ENCODE data around the gene AGAP1. TPM values are rescaled to one million over a fixed set of nuclear protein-coding genes. Genes with fewer than 3 reads are reported as not detected.

Gene AGAP1
- total and polyA plus RNA-seq, 4 donors = 2.0 to 8.5 (median 5.4) TPM

GRCh38 chr2:235955664-235956063, 461.8 kb downstream of the AGAP1 start:
- Histone ChIP-seq H3K9ac (ENCODE audit: low read depth in 1 of 2, low read length in 2 of 2) (no peak overlapping the region), H3K36me3 (ENCODE audit: control insufficient read depth in 4 of 4, insufficient read depth in 3 of 4, low read depth in 1 of 4, low read length in 3 of 4) (no peaks in the 10 kb centered on the region), H3K27me3 (ENCODE audit: control insufficient read depth in 4 of 4, insufficient read depth in 4 of 4, low read length in 3 of 4) (no peaks in the 10 kb centered on the region), H3K4me3 (ENCODE audit: low read depth in 1 of 3, low read length in 3 of 3) (no peak overlapping the region), H3K27ac (ENCODE audit: low read depth in 1 of 2, low read length in 2 of 2) (no peak overlapping the region), H3K9me3 (ENCODE audit: control insufficient read depth in 4 of 4, low read length in 3 of 4) (no peaks in the 10 kb centered on the region), H3K4me1 (ENCODE audit: control insufficient read depth in 4 of 4, insufficient read depth in 4 of 4, low read length in 3 of 4) (no peaks in the 10 kb centered on the region)
- no peak for DNase-seq (ENCODE audit: low spot score)
- TF ChIP-seq FOXA2 (IDR thresholded peaks at IDR 0.05) (no peak), HNF4A (conservative IDR thresholded peaks at IDR 0.05) (no peak), TAF1 (conservative IDR thresholded peaks at IDR 0.05) (no peak), ATF3 (IDR thresholded peaks at IDR 0.05) (no peak), SP1 (IDR thresholded peaks at IDR 0.05) (no peak), GABPA (IDR thresholded peaks at IDR 0.05 in 1 of 2, conservative IDR thresholded peaks at IDR 0.05 in 1 of 2) (no peak), ZBTB33 (IDR thresholded peaks at IDR 0.05) (no peak), RXRA (IDR thresholded peaks at IDR 0.05) (no peak), FOXA1 (IDR thresholded peaks at IDR 0.05) (no peak), JUND (IDR thresholded peaks at IDR 0.05) (no peak), HNF4G (IDR thresholded peaks at IDR 0.05) (no peak), YY1 (IDR thresholded peaks at IDR 0.05) (no peak), CTCF (IDR thresholded peaks at IDR 0.05; ENCODE audit: low read depth, low read length, missing input control) (no peak), NR2F2 (IDR thresholded peaks at IDR 0.05) (no peak), RAD21 (IDR thresholded peaks at IDR 0.05) (no peak), EGR1 (IDR thresholded peaks at IDR 0.05; ENCODE audit: low read depth in 2 of 2) (no peak)
- TF ChIP-seq, protein P1, sequence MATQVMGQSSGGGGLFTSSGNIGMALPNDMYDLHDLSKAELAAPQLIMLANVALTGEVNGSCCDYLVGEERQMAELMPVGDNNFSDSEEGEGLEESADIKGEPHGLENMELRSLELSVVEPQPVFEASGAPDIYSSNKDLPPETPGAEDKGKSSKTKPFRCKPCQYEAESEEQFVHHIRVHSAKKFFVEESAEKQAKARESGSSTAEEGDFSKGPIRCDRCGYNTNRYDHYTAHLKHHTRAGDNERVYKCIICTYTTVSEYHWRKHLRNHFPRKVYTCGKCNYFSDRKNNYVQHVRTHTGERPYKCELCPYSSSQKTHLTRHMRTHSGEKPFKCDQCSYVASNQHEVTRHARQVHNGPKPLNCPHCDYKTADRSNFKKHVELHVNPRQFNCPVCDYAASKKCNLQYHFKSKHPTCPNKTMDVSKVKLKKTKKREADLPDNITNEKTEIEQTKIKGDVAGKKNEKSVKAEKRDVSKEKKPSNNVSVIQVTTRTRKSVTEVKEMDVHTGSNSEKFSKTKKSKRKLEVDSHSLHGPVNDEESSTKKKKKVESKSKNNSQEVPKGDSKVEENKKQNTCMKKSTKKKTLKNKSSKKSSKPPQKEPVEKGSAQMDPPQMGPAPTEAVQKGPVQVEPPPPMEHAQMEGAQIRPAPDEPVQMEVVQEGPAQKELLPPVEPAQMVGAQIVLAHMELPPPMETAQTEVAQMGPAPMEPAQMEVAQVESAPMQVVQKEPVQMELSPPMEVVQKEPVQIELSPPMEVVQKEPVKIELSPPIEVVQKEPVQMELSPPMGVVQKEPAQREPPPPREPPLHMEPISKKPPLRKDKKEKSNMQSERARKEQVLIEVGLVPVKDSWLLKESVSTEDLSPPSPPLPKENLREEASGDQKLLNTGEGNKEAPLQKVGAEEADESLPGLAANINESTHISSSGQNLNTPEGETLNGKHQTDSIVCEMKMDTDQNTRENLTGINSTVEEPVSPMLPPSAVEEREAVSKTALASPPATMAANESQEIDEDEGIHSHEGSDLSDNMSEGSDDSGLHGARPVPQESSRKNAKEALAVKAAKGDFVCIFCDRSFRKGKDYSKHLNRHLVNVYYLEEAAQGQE (IDR thresholded peaks at IDR 0.05) = no peak
- TF ChIP-seq, protein P2, sequence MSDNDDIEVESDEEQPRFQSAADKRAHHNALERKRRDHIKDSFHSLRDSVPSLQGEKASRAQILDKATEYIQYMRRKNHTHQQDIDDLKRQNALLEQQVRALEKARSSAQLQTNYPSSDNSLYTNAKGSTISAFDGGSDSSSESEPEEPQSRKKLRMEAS (IDR thresholded peaks at IDR 0.05) = no peak
- WGBS = 94% methylated on average over 4 of the region's 4 CpGs

All from liver (tissue), 9 donors.